Cardiac fibroblast (primary cell): ENCODE results near the gene RAB38.

Experiments used
- DNase-seq, 2 donors: peaks; one replicate each; pipeline versions ENCODE4 v3.0.0 to v3.0.0-alpha.2; 2010; ENCODE audit warnings: low read depth in 2 of 2
- H3K4me3 ChIP-seq, 2 donors: replicated peaks in 1 of 2; 1 replicate in 1 of 2; 2 replicates in 1 of 2; pipeline ENCODE4 v1.5.1; 2011; ENCODE audit warnings: low read depth in 2 of 2, low read length in 2 of 2, mild to moderate bottlenecking in 2 of 2, moderate library complexity in 1 of 2
- TF ChIP-seq, protein P1 (sequence below): IDR thresholded peaks from one replicate; pipeline ENCODE4 v1.5.1; 2011; ENCODE audit warnings: low read depth, mild to moderate bottlenecking, low read length, inconsistent platforms

The RAB38 gene

DNA sequence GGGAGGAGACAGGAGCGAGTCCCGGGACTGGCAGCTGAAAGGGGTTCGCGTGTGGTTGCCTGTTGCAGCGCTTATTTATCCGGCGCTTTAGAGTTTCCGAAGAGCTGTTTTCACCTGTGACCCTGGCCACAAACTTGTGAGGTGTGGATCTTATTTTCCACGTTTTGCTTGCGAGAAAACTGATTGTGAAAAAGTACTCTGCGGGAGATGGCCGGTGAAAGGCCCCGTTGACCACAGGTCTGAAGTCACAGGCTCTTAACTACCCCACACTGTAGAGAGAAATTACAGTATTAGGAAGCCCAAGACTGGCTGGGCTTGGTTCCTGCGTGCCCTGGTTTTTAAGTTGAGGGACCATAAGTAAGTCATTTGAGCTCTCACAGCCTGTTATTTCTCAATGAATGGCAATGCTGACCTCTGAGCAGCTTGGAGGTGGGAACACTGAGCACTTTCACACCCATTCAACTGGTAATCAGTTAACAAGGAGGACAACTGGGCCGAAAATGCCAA, 379 bp upstream of the RAB38 start:
- TF ChIP-seq, protein P1, sequence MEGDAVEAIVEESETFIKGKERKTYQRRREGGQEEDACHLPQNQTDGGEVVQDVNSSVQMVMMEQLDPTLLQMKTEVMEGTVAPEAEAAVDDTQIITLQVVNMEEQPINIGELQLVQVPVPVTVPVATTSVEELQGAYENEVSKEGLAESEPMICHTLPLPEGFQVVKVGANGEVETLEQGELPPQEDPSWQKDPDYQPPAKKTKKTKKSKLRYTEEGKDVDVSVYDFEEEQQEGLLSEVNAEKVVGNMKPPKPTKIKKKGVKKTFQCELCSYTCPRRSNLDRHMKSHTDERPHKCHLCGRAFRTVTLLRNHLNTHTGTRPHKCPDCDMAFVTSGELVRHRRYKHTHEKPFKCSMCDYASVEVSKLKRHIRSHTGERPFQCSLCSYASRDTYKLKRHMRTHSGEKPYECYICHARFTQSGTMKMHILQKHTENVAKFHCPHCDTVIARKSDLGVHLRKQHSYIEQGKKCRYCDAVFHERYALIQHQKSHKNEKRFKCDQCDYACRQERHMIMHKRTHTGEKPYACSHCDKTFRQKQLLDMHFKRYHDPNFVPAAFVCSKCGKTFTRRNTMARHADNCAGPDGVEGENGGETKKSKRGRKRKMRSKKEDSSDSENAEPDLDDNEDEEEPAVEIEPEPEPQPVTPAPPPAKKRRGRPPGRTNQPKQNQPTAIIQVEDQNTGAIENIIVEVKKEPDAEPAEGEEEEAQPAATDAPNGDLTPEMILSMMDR: no peak
- DNase-seq: no peak

DNA sequence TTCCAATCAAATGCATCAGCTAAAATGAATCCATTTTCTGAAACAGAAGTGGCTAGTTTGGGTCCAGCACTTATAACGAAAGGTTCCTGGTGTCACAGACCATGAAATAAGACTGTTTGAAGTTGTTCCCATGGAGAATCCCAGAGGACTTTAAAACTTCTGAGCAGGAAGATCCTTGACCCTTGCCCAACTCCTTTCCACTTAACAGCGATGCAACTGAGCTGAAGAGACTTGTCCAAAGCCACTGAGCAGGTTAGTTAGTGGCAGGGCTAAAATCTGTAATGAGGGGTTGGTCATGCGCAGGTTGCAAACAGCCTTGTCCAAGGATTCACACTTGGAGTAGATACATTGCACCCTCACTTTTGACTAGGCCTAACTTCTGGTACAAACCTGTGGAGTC, 1.3 kb downstream of the RAB38 start:
- no peak for DNase-seq
- TF ChIP-seq, protein P1: no peak
- H3K4me3 ChIP-seq: no peak overlapping the region

More for the DNA sequence above, 379 bp upstream of the RAB38 start:
- peak overlapping the region in 1 of 2 donors; percentile 60 for H3K4me3 ChIP-seq

DNA sequence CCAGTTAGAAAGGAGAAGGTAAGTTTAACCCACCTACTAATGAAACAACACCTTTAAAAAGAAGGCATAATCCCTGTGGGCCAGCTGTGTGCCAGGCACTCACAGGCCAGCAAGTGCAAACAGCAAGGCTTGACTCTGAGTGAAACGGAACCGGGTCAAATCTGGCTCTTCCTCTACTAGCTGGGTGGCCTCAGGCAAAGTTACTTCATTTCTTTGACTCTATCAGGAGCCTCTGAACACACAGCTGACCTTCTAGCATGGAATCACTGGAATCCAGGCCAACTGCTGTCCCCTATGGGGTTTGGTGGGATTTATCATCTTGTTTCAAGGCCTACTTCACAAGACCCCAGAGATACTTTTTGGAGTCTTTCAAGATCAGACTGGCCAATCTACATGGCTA, 3.3 kb downstream of the RAB38 start:
- no peak overlapping the region for H3K4me3 ChIP-seq
- TF ChIP-seq, protein P1: no peak
- DNase-seq: no peak

DNA sequence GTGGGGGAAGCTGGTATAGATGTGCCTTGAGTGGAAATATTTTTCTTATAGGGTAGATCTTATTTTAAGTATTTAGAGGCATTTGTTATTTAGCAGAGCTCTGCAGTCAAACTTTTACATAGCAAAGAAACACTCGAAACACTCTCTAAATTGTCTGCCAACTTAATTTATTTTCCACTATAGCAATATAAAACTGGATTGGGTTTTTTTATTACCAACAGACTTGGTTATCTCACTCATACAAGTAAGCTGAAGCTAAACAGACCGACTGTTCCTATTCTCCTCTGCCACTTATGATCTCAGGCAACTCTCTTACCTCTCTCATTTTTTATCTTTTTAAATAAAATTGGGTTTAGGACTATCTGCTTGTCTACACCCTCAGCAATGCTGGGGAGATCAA, 4.6 kb downstream of the RAB38 start:
- DNase-seq: no peak

DNA sequence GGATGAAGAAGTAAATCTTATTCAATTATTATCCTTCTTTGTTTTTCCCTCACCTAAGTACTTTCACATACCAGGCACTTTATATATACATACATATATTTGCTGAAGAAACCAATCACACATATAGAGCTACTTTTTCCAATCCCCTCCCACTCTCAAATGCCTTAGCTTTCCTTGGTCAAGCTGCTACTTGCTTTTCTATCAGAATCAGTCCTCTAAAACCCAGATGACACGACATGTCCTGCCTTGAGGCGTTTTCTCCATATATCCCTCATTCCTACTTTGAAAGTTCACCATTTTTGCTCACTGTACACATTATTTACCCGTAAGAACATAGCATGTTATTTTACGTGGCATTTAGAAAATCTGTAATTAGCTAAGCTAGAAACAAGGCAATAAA, 5.4 kb downstream of the RAB38 start:
- DNase-seq: no peak
- TF ChIP-seq, protein P1: no peak
- H3K4me3 ChIP-seq: no peak overlapping the region

More for the DNA sequence above, 4.6 kb downstream of the RAB38 start:
- TF ChIP-seq, protein P1: no peak
- no peak overlapping the region for H3K4me3 ChIP-seq

DNA sequence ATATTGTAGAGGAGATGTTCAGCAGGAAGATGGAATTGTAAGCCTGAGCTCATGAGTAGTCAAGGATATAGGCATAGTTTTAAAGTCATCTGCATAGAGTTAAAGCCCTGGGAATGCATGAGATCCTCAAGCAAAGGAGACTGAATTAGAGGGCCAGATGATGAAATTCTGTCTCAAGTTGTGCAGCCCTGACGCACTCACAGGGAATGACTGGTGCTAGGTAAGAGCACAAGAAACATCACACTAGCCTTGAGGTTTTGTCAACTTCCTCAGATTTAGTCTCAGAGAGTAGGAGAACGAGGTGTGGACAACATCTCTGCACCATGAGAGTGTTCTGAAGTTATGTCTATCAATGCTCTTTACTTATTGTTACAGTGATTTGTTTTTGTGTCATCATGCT, 5.8 kb downstream of the RAB38 start:
- TF ChIP-seq, protein P1: no peak
- DNase-seq: peak in 1 of 2 donors; percentile 20

DNA sequence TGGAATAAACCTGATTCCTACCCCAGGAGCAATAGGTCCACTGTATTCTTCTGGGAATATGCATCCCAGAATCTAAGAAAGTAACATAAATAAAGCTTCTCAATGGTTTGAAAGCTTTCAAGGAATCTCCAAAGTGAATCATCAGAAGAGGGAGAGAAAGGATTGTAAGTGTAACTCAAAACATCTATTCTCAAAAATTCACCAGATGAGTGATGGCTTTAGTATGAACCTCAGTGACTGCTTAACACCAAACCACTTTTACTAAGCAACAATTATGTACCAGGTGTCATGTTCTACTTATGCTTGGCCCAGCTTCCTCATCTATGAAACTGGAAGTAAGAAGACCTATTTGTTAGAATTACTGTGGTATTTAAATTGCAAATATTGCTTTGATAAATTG, 7.4 kb downstream of the RAB38 start:
- DNase-seq: no peak
- TF ChIP-seq, protein P1: no peak

More for the DNA sequence above, 5.8 kb downstream of the RAB38 start:
- no peak overlapping the region for H3K4me3 ChIP-seq

More for the DNA sequence above, 7.4 kb downstream of the RAB38 start:
- no peak overlapping the region for H3K4me3 ChIP-seq
